ENCODE data around the gene ADAMTS14.

GRCh38 chr10:70809726-70810125 is 137.4 kb downstream of the ADAMTS14 start:
- TF ChIP-seq CTCF (conservative IDR thresholded peaks at IDR 0.05; ENCODE audit: low read length) (no peak), EZH2phosphoT487 (IDR thresholded peaks at IDR 0.05; ENCODE audit: borderline replicate concordance, low read depth, low read length) (no peak)

All from OCI-LY7 (cell line).